Activated T-helper 1 cell treated with anti-CD3 and anti-CD28 coated beads, Interleukin-2, amount 50 U/mL, for 16 hours (primary cell): ENCODE measurements around the gene FOSB.
"Not testable (repeated sequence)": the region's sequence is repeated elsewhere in the genome, so short reads cannot be mapped to it uniquely, and the experiment has no call there.

ENCODE experiments used
- DNase-seq, 2 donors: peaks; one replicate each; pipeline ENCODE4 v3.0.0-alpha.2; 2020; ENCODE audit warnings: low read depth in 1 of 2, low spot score in 1 of 2

FOSB gene

DNA sequence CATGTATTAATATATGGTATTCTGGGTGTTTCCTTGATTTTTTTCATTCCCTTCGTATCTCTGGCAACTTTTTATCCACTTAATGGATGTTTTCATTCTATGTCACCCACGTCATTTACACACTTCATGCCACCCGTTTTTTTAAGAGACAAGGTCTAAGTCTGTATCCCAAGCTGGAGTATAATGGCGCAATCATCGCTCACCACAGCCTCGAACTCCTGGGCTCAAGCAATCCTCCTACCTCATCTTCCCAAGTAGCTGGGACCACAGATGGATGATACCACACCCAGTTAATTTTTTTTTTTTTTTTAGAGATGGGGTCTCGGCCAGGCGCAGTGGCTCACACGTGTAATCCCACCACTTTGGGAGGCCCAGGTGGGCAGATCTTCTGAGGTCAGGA lies 36.1 kb downstream of the FOSB start:
- no peak for DNase-seq

DNA sequence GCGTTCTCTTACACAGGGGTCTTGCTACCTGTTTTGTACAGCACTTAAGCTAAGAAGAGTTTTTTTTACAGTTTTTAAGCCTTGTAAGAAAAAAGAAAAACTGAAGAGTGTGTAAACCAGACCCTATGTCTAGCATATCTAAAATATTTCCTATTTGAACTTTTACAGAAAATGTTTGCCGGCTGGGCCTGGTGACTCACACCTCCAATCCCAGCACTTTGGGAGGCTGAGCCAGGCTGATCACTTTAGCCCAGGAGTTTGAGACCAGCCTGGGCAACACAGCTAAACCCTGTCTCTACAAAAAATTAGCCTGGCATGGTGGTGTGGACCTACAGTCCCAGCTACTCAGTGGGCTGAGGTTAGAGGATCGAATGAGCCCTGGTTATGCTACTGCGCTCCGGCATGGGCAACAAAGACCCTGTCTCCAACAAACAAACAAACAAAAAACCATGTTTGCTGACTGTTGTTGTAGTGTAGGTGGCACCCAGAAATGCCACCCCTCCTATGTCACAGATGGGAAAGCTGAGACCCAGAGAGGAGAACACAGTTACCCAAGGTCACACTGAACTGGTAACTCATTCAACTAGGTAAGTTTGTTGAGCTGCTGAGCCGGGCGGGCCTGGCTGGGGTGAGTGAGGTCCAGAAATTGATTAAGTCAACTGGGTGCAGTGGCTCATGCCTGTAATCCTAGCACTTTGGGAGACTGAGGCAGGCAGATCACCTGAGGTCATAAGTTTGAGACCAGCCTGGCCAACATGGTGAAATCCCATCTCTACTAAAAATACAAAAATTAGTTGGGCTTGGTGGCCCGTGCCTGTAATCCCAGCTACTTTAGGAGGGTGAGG lies 37.6 kb downstream of the FOSB start:
- DNase-seq = no peak

DNA sequence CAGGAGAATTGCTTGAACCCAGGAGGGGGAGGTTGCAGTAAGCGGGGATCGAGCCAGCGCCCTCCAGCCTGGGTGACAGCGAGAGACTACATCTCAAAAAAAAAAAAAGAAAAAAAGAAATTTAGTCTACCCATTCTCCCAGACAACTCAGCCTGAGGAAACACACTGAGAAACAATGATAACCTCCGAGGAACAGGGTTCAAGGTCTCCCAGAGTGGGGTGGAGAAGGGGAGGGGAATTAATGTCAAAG lies 38.1 kb downstream of the FOSB start:
- no peak for DNase-seq

DNA sequence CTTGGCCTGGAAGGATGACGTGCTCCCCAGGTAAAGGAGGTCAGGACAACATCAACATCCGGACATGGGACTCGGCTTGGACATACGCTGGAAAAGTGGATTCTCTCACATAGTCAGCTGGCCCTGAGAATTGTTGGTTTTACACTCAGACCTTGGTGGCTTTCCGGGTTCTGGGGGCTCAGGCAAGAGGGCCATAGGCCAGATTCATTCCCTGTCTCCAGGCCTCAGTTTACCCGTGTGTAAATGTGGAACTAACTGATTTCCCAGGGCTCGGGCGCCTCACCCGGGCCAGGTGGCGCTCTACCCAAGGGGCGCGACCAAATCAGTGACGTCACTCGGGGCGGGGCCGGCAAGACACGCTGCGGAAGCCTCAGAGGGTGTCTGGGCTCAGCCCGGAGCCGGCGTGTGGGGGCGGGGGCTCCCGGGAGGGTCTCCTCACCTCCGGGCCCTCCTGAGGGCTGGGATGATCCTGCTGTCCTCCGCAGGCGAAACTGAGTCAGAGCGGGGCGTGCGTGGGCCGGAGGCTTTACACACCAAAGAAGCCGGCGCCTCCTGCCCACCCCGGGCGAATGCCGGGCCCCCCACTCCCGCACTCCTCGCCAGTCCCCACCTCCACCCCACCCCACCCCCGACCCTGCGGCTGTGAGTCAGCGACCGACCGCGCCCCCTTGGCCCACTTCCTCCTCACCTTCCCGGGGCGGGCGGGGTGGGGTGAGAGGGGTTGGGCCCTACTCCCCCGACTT lies 38.6 kb downstream of the FOSB start:
- DNase-seq = peak; percentile 97 to 99

DNA sequence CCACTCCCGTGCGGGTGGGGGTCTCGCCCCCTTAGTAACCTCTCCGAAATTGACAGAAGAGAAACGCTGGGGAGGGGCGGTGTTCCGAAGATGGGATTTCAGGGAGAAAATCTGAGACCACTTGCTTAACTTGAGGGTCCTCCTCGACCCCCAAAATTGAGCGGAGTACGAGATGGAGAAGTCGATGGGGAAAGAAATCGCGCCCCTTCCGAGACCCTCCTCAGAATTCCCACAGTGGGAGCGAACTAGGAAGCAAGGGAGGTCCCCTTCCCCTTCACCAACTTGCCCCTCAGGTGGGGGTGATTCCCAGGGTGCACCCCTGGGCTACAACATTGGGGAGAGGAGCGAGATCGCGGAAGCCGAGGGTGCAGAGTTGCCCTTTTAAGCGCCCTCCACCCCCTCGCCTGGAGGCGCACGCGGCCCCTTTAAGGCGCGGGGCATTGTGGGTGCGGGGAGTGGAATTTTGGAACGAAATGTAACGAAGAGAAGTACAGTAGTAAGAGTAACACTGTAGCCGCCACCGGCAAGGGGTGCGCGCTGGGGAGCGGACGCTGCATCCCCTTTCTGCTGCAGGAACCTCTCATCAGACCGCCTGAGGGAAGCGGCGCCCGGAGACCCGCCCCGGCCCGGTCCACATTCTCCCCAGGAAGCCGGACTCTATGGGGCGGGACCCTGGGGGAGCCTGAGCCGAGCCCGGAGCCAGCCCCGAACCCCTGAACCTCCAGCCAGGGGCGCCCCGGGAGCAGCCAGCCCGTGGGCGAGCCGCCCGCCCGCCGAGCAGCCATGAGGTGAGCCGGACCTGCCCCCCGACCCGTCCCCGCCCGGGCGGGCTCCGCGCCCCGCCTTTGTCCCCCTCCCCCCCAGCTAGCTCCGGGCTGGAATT lies 39.4 kb downstream of the FOSB start, which contains the start of gene VASP:
VASP (plus strand) TSS at position 491 of the 883 bp plus-strand sequence; CDS start at position 784, 293 bp downstream.
- DNase-seq = peak; percentile 86 to 89

DNA sequence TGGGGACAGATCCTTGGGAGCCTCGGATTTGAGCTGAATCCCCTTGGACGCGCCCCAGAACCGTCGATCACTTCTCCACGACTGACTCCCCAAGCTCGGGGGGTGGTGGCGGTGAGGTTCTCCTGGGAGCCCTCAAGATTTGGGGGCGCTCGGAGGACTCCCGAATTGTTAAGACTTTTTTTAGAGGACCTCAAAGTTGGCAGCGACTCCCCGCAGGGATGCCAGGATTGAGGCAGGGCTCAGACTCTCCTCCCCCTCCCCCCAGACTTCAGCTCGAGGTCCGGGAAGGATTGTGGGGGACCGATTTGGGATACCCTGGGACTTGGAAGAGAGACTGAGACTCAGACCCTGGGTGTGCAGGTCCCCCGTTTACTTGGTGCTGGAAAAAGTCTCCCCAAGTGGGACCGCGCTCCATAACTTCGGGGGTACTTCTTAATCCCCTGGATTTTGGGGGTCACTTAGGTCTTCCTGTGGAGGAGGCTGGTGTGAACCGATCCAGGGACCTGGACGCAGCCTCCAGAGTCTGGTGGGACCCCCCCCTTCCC lies 40.1 kb downstream of the FOSB start:
- DNase-seq = no peak

DNA sequence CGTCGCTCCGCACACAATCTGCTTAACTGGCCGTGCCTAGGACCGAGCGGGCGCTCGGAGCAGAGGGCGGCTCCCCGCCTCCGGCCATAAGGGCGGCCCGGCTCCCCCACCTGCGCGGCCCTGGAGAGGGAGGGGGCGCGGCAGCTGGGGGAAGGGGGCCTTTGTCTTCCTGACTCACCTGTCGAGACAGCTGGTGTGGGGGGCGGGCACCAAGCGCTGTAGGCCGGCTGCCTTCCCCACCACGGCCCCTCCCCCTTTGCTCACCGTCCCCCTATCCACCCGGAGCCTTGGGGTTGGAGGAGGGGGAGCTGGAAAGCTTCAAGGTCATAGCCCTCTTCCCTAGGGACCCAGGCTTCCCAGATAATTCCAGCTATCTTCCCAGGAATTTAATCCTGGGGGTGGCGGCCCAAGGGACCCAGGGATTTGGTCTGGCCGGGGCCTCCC lies 40.6 kb downstream of the FOSB start:
- DNase-seq = peak in 1 of 2 donors; percentile 29

DNA sequence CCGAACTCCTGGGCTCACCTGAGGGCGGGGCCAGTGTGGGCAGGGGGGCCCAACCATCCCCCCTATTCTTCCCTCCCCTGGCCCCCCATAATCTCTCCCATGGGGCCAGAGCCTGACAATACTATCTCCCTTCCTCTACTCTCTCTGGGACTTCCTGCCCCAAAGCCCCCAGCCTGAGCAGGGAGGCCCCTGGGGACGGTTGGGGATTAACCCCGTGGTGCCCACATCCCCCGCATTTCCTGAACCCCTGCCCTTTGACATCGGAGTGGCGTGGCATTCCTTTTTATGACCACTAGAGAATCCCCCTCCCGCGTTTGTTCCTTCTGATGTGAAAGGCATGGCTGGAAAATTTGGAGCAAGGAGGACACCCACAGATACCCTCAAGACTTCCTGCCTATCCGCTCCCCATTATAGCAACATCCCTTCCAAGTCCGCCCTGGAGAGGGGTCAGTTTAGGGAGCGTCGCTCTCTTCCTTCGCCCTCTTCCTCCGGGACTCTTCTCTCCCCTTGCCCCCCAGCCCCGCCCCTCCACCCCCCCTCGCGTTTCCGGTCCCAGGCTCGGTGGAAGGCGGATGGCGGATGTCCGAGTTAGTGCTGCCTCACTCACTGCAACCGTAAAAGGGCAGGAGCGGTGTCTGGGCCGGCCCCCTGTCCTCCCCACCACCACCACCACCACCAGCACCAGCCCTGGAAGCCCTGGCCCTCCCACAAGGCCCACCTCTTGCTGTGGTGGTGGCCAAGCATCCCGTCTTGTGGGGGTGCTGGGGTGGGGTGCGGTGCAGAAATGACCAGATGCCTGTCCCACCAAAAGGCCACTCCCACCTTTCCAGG lies 41.3 kb downstream of the FOSB start:
- no peak for DNase-seq

DNA sequence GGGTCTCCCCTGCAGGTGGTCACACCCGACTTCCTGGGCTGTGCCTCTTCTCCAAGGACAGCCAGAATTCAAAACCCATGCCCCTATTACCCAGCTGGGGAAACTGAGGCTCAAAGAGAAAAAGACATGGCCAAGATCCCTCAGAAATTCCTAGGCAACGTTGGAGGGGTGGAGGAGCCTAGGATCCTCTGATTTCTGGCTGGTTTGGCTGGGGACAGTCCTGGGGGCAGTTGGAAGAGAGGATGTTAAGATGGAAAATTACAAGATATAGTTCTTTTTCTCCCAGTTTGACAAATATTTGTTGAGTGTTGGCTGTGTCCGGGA lies 41.9 kb downstream of the FOSB start:
- DNase-seq = no peak

DNA sequence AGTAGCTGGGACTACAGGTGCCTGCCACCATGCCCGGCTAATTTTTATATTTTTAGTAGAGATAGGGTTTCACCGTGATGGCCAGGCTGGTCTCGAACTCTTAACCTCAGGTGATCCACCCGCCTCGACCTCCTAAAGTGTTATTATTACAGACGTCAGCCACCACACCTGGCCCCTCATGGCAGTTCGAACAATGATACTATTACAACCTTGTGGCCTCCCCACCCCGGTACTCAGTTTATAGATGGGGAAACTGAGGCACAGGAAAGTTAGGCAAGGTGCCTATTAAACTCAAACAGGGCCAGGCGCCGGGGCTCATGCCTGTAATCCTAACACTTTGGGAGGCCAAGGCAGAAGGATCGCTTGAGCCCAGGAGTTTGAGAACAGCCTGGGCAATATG lies 42.6 kb downstream of the FOSB start:
- not testable (repeated sequence) for DNase-seq

DNA sequence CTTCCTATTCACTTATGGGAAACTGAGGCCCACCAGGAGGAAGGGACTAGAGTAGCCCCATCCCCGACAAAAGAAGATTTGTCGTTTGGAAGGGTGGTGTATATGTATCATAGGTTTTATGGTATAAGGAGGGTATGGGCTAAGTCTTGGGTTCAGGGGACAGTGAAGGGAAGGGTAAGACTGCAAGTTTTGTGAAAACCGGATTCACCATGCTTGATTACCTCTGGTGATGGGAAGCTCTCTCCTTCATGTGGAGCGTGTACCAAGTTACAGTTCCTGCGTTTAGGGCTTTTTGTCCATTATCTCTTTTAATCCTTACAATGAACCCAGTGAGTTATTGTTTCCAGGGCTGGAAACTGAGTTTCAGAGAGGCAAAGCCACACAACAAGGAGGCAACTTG lies 43.3 kb downstream of the FOSB start:
- DNase-seq = no peak

DNA sequence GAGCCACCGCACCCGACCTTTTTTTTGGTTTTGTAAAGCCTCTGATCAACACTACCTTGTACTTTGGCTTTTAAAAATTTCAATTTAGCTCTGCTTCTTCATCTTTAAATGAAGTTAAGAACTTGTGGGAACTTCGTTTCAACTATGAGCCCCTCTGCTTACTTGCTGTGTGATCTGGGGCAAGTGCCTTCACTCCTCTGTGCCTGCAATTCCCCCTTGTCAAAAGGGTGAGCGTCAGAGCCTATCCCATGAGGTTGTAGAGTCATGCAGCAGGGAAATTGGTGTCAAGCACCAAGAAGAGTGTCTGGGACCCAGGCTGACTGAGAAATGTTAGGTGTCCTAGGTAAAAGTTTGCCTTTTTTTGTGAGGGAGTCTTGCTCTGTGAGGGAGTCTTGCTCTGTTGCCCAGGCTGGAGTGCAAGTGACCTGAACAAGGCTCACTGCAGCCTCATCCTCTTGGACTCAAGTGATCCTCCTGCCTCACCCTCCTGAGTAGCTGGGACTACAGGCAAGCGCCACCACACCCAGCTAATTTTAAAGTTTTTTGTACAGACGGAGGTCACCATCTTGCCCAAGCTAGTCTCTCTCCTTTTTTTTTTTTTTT lies 45.2 kb downstream of the FOSB start:
- DNase-seq = no peak

DNA sequence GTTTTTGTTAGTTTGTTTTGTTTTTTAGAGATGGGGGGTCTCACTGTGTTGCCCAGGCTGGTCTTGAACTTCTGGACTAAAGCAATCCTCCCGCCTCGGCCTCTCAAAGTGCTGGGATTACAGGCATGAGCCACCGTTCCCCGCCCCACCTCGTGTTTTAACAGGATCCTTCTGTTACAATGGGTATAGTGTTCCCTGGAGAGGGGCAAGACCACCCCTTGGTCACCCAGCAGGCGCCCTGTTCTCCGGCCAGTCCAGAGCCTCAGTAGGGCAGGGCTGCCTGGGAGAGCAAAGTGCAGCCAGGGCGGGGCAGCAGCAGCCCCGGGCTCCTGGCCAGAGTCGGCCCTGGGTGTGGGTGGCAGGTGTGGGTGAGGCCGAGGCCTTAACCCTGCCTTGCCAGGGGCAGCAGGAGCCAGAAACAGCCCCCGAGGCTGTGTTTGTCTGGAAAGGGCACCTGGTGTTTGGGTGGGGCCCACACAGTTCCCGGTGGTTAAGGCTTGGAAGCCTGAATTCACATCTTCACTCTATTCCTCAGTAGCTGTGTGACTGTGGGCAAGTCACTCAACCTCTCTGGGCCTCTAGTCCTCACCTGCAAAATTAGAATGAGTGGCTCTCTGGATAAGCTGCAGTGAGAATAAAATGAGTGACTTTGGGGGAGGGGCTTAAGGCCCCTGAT lies 46.7 kb downstream of the FOSB start:
- no peak for DNase-seq

DNA sequence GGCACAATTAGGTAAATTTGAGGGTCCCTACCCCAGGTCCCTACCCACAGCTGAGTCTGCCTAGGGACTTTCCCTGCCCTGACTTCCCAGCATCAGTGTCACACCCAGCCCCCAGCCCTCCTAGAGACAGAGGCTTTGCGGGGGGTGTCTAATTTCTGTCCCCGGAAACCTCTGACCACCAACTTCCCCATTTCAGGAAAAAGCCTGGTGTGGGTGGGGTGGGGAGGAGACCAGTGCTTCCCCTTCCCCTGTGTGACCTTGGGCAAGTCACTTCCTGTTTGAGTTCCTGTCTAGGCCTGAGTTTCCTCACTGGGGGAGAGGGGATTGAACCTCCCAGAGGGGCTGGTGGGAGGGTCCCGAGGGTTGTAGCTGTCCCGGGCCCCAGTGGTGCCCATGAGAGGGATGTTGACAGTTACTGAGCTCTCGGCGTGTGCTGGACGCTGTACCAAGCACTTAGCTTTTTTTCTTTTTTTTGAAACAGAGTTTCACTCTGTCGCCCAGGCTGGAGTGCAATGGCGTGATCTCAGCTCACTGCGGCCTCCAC lies 47.4 kb downstream of the FOSB start:
- DNase-seq = no peak

DNA sequence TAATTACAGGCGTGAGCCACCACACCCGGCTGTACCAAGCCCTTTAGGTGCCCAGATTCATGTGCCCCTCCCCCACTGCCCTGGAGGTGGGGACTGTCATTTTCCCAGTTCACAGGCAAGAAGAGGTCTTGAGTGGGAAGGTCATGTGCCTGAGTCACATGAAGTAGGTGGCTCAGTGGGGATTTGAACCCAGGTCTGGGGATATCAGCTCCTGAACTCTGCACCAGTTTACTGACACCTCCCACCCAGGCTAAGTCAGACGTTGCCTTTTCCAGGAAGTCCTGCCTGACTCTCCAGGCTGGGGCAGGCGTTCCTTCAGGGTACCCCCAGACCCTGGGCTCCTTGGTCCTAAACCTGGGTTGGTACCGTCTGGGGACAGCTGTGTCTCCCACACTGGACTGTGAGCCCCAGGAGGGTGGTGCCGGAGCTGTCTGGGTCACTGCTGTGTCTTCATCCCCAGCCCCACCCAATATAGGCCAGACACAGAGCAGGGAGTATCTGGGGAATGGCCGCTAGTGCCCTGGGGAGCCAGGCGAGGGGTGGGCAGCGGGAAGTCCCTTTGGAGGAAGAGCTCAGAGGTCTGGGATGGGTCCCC lies 48.1 kb downstream of the FOSB start:
- DNase-seq = no peak

DNA sequence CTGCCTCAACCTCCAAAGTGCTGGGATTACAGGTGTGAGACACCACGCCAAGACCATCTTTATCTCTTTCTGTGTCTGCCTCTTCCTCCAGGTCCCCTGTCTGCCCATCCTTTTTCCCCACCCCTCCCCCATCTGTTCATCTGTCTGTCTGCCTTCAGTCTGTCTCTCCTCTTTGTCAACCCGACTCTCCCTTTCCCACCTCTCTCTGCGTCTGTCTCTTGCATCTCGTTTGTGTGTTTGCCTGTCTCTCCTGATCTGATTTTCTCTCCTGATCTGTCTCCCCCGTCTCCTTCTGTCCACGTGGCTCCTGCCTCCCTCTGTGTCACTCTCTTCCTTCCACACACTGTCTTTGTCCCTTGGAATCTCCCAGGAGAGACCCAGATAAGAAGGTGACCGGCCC lies 49.4 kb downstream of the FOSB start:
- DNase-seq = no peak

DNA sequence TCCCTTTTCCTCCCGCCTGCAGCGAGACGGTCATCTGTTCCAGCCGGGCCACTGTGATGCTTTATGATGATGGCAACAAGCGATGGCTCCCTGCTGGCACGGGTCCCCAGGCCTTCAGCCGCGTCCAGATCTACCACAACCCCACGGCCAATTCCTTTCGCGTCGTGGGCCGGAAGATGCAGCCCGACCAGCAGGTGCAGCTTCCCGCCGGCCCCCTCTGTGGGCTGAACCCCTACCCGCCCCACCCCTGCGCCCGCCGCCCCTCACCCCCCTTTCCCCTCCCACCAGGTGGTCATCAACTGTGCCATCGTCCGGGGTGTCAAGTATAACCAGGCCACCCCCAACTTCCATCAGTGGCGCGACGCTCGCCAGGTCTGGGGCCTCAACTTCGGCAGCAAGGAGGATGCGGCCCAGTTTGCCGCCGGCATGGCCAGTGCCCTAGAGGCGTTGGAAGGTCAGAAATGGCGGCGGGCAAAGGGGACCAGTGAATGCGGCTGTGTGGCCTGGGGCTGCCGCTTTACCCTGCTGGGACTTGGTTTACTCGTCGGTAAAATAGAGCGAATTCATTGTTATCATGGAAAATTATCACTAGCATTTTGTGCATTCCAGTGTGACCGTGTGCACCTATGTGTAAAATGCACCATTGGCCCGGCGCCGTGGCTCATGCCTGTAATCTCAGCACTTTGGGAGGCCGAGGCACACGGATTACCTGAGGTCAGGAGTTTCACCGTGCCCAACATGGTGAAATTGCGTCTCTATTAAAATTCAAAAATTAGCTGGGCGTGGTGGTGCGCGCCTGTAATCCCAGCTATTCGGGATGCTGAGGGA lies 50.1 kb downstream of the FOSB start:
- DNase-seq = no peak

DNA sequence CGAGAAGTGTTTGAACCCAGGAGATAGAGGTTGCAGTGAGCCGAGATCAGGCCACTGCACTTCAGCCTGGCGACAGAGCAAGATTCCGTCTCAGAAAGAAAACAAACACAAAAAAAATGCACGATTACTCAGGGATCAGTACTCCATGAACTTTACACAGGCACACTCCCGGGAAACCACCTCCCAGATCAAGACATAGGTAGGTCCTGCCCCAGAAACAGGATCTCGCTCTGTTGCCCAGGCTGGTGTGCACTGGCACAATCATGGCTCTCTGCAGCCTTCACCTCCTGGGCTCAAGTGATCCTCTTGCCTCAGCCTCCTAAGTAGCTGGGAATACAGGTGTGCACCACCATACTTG lies 50.7 kb downstream of the FOSB start:
- DNase-seq = no peak
